GM23338 (cell line): ENCODE data around the gene MROH2A.

Experiments used
- POLR2AphosphoS5 ChIP-seq: IDR thresholded peaks from 2 replicates; pipeline ENCODE4 v1.6.1; 2016; ENCODE audit warnings: antibody characterized with exemption, low read depth
- ZNF114 ChIP-seq: fragments of 250-450 bp; sonication (Bioruptor Pico); IDR thresholded peaks from 2 replicates; pipeline ENCODE4 v1.5.0; 2020; ENCODE audit warnings: mild to moderate bottlenecking, moderate library complexity
- TF ChIP-seq, protein P1 (sequence below), 2 experiments: fragments of 200-600 bp in 1 of 2; sonication (generic) in 1 of 2; conservative IDR thresholded peaks; 2 replicates each; pipeline versions ENCODE4 v1.5.1 to v1.6.1; 2016 to 2017; ENCODE audit warnings: antibody characterized with exemption in 2 of 2, low read depth in 2 of 2, mild to moderate bottlenecking in 2 of 2, moderate library complexity in 1 of 2

DNA sequence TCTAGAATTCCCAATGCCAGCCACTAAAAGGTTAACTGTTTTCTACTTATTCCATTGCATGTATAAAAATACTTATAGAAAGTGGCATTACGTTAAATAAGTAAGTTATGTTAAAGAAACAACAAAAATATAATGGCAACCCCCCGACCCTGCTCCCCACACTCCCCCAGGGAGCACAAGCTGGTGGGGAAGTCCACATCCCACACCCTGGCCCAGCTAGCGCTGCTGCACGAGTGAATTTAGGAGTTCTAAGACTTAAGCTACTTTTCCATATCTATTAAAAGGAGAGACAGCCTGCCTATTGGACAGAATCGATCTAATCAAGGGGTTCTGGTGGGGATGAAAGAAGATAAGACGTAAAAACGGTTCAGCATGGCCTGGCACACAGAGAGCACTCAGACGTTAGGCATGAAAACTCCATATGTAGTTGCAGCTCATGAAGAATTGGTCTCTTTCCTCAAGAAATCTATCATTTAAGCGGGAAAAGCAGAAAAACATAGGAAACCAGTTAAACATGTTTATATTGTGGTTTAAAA, 59.6 kb downstream of the MROH2A start:
- no peak for TF ChIP-seq POLR2AphosphoS5
- TF ChIP-seq, protein P1, sequence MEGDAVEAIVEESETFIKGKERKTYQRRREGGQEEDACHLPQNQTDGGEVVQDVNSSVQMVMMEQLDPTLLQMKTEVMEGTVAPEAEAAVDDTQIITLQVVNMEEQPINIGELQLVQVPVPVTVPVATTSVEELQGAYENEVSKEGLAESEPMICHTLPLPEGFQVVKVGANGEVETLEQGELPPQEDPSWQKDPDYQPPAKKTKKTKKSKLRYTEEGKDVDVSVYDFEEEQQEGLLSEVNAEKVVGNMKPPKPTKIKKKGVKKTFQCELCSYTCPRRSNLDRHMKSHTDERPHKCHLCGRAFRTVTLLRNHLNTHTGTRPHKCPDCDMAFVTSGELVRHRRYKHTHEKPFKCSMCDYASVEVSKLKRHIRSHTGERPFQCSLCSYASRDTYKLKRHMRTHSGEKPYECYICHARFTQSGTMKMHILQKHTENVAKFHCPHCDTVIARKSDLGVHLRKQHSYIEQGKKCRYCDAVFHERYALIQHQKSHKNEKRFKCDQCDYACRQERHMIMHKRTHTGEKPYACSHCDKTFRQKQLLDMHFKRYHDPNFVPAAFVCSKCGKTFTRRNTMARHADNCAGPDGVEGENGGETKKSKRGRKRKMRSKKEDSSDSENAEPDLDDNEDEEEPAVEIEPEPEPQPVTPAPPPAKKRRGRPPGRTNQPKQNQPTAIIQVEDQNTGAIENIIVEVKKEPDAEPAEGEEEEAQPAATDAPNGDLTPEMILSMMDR (conservative IDR thresholded peaks at IDR 0.05; ENCODE audit: low read depth in 2 of 2): no peak
- TF ChIP-seq ZNF114: no peak
